Measurements from ENCODE around the gene TYMP. TPM values are rescaled to one million over a fixed set of nuclear protein-coding genes. Genes with fewer than 3 reads are reported as not detected.

TYMP gene, protein sequence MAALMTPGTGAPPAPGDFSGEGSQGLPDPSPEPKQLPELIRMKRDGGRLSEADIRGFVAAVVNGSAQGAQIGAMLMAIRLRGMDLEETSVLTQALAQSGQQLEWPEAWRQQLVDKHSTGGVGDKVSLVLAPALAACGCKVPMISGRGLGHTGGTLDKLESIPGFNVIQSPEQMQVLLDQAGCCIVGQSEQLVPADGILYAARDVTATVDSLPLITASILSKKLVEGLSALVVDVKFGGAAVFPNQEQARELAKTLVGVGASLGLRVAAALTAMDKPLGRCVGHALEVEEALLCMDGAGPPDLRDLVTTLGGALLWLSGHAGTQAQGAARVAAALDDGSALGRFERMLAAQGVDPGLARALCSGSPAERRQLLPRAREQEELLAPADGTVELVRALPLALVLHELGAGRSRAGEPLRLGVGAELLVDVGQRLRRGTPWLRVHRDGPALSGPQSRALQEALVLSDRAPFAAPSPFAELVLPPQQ
- 2.8 TPM for polyA plus RNA-seq (ENCODE audit: insufficient read length)

DNA sequence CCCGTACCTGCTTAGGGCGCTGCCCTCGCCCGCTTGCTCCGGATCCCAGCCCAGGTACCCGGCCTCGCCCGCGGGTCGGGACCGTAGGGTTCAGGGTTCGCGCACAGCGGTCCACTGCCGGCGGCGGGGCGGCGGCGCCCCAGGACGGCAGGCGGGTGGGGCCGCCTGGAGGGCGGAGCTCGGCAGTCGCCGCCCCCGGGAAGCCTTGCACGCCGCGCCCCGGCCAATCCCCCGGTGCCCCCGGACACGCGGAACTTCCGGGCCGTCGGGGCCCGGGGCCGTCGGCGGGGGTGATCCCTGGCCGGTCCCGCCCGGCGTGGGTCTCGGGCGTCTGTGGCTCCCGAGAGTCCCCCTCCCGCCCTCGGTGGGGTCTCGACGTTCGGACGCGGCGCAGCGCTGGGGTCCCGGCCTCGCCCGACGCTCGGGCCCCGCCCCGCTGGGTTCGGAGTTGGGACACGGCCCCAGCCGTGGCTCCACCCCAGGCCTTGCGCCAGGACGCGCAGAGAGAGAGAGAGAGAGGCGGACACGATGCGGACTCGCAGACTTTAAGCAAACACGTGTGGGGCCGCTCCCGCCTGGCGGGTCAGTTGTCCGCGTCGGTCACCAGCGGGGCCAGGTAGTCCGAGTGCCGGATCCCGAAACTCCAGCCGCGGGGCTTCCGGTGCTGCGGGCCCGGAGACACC lies at the start of gene TYMP:
Gene TYMP, minus strand, starts transcription at position 116 of the 683 bp plus-strand sequence. CDS start 303 bp downstream, outside the sequence.
- no peak for DNase-seq (ENCODE audit: low read depth)

DNA sequence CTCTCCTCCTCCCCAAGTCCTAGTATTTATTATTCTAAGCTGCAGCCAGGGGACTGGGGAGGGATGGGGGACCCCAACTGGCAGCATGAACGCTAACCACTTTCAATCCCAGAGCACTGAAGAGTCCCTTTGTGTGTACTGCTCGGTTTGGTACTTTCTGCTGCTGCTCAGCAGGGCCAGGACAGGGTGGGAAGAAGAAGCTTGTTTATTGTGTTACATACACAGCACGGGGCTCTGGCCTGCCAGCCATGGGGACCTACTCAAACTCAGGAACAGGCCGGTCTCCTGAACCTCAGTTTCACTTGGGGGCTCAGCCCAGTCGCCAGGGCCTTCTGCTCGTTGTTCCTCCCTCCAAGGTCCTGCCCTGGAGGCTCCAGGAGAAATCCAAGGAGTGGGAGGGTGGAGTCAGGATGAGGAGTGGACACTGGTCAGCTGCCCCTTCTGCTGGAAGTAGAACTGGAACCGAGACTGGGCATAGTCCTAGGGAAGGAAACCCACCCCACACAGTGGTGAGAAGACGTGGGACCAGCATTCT lies 49.0 kb upstream of the TYMP start:
- DNase-seq (ENCODE audit: low read depth) = no peak

DNA sequence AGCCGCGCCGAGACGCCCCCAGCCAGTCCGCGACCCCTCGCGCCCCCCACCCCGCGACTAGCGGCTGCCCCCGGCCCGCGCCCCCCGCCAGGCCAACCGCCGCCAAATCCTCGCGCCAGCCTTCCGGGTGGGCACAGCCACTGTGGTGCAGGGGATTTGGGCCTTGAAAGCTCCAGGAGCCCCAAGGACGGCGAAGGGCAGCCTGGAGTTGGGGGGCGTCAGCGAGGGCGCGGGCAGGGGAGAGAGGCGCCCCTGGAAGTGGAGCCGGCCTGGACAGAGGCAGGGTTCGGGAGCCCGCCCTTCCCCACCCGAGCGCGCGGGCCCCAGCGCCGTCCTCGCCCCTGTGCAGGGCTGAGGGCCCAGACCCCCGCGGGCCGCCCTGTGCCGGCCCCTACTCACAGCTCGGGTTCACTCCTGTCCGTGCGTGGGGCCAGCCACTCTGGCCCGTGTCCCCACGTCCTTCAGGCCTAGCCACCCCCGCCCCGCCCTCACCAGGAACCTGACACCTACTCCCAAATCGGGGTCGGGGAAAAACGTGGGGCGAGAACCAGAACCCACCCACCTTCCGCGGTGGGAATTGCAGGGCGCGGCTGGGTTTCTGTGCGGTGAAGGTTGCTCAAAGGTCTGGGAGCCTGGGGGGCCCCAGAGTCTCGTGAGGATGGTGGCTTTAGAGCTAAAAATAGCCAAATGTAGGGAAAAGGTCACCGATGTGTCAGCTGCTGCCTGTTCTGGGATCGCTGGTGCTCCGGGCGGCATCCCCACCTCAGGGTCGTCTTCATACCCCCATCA lies 48.4 kb upstream of the TYMP start, which contains the start of gene CPT1B:
Gene CPT1B, minus strand, starts transcription at position 441 of the 789 bp plus-strand sequence. CDS start 512 bp downstream, outside the sequence.
- no peak for DNase-seq (ENCODE audit: low read depth)

DNA sequence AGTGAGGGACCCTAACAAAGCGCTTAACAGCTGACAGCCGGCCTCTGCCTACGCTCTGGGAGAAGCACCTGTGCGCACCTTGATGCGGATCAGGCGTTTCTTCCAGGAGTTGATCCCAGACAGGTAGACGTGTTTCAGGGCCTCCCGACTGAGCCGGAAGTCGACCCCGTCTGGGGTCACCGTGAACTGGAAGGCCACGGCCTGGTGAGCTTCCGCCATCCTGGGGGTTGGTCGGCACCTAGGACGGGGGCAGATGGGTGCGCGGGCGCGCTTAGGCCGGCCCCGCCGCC lies 47.8 kb upstream of the TYMP start:
- DNase-seq (ENCODE audit: low read depth) = no peak

DNA sequence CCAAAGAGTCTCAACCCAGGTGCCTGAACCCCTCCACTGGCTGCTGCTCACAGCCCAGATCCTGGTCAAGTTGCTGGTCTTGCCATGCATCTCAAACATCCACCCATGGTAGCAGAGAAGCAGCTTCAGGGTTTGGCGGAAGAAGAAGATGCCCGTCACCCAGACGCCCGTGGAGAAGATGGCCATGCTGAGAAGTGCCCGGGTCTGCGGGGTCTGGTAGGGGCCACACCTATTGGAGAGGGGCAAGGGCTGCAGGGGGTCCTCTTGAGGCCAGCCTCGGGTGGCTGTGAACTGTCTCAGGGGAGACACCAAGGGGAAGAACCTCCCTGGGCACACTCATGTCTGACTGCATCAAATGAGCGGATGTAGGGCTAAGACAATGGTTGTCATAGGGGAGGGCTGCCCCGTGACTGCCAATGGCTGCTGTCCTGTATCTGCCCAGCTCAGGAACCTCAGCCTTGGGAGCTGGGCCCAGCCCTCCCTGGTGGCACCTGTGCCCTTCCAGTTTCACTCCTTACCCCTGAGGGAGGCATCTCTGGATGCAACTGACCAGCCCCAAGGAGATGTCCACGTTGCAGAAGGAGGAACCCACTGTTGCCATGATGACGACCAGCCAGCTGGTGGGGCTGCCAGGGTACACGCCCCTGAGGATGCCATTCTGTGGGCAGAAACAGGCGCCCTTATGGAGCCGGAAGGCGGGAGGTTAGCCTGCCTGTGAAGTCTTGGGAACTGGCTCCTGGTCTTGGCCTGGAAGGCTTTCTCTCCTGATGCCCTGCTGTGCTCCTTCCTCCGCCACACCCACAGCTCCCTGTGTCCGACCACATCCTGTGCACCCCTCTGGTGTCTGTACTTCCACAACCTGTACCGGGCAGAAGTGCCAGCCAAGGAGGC lies 47.2 kb upstream of the TYMP start:
- DNase-seq (ENCODE audit: low read depth) = no peak

DNA sequence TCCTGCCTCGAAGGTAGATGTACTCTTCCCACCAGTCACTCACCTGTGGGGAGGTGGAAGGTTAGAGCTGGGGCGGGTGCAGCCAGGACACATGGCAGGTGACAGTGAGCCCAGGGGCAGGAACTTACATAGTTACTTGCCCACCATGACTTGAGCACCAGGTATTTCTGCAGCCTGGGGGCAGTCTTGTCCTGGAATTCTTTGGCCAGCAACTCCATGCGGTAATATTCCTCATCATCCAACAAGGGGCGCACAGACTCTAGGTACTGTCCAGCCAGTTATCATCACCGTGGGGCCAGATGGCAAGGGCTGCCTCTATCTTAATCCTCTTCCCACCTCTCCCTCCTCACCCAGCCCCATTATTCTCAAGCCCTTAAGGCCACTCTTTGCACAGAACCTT lies 46.3 kb upstream of the TYMP start:
- no peak for DNase-seq (ENCODE audit: low read depth)

DNA sequence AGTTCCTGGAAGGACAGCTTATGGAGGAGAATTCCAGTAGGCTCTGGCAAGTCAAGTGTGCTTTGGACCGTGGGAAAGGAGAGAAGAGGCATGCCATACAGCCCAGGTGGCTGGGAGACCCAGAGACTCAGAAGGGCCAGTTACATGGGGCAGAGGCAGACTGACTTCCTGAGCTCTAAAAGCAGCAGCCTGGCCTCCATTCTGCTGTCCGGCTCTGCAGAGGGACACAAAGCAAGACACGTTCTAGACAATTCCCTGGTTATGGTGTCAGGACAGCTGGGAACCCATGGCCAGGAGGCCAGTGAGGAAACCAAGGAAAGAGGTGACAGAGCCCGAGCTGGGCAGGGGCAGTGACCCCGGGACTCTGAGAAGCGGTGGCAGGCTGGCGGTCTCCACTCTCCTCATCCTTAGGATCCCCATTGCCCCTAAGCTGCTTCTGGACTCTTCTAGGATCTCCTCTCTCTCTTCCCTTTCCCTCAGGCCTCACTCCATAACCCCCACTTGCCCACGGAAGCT lies 45.7 kb upstream of the TYMP start:
- DNase-seq (ENCODE audit: low read depth) = no peak

DNA sequence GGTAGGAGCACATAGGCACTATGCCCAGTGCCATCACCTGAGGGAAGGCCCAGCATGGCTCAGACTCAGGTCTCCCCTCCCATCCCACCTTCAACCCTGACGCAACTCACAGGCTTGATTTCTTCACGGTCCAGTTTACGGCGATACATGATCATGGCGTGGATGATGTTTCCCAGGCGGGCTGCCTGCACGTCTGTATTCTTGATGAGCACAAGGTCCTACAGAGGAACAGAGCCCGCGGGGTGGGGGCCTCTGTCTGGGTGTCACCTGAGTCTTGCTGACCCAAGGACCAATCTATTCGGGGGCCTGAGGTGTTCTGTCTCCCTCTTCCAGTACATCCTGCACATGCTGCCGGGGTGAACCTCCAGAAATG lies 44.6 kb upstream of the TYMP start:
- no peak for DNase-seq (ENCODE audit: low read depth)

DNA sequence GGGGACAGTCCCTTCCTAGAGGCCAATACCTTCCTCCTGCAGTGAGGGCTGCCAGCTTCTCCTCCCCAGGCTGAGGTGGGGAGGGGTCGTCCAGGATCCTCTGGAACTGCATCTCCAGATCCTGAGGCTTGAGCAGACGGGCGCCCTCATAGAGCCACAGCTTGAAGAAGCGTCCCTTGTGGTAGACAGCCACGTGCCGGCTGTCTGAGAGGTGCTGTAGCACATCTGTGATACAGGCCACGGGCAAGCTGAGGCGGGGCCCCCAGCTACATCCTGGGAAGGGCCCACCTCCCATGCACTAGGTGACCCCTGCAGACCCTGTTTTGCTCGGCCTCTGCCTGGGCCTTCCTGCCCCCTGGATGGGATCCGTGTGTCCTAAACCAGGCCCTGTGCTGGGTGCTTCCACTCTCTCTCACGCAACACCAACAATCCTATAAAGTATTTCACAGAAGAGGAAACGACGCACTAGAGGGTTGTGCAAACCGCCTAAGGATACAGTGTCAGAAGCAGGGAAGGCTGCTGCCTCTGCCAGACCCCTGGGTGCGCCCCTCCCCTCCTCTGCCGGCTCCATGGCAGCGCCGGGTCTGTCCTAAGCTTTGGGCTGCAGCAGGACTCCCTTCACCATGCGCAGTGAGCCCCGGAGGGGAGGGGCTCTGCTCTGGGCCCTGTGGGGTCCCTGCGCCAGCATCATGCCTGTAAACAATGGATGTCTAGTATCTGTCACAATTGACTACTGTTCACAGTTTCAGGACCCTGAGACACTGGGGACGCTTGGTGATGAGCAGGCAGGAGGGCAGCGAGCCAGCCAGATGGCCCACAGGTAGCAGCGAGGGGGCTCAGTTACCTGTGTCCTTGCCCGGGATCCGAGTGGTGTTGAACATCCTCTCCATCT lies 43.9 kb upstream of the TYMP start:
- DNase-seq (ENCODE audit: low read depth) = no peak

DNA sequence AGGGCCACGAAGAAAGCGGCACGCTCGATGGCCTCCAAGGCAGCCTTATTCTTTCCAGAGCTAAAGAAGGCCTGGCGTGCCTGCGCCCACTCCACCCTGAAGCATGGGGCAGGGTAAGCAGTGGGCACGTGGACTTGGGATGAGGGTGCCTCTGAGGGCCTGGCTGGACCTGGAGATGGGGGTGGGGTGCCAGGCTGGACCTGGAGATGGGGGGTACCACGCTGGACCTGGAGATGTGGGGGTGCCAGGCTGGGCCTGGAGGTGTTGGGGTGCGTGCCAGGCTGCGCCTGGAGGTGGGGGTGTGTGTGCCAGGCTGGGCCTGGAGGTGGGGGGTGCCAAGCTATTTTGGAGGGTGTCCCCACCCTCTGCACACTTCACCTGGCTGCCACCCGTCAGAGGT lies 43.2 kb upstream of the TYMP start:
- DNase-seq (ENCODE audit: low read depth) = no peak

DNA sequence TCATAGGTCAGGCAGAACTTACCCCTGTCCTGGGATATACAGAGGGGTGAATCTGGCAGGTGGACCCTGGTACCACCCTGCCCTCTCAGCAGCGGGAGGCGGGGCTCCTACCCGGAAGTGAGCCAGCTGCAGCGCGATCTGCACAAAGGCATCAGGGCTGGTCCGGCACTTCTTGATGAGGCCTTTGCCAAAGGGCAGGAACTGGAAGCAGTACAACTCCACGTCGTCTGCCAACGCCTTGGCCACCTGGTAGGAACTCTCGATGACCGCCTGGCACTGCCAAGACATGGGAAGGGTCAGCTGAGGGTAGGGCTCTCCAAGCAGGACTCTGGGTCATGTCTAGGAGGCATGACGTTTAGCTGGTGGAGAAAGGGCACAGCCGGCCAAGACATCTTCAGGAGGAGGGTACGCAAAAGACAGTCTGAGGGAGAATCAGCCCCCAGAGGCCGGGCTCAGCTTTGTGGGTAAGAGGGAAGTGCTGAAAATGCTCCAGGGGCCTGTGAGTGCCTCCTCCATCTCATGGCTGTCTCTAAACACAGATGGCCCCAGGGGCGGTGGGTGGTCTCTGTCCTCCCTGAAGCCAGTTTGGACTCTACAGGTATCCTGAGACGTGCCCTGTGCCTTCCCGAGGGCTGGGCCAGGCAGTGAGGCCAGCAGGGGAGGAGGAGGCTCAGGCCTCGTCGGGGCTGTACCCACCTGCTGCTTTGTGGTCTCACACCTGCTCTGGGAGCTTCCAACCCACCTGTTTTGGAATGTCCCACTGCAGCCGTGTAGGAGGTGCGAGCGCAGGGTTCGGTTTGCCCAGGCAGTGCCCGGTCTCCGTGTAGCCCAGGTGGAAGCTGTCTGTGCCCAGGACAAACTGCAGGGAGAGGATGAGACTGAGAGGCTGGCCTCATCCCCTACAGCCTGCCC lies 41.7 kb upstream of the TYMP start:
- no peak for DNase-seq (ENCODE audit: low read depth)

DNA sequence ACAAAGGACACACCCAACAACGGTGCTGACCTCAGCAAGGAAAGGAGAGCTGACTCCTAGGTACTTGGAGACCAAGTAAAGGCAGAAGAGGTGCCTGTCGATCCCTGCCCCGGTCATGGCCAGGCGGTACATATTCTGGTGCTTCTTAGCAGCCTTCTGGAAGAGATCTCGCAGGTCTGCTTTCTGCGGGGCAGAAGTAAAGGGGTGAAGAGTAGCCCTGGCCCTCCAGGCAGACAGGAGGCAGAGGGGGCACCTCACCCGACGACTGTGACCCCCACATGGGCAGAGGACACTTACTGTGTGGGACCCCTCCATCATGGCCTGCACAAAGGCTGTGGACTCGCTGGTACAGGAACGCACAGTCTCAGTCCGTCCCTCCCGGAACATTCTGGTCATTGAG lies 41.0 kb upstream of the TYMP start:
- no peak for DNase-seq (ENCODE audit: low read depth)

DNA sequence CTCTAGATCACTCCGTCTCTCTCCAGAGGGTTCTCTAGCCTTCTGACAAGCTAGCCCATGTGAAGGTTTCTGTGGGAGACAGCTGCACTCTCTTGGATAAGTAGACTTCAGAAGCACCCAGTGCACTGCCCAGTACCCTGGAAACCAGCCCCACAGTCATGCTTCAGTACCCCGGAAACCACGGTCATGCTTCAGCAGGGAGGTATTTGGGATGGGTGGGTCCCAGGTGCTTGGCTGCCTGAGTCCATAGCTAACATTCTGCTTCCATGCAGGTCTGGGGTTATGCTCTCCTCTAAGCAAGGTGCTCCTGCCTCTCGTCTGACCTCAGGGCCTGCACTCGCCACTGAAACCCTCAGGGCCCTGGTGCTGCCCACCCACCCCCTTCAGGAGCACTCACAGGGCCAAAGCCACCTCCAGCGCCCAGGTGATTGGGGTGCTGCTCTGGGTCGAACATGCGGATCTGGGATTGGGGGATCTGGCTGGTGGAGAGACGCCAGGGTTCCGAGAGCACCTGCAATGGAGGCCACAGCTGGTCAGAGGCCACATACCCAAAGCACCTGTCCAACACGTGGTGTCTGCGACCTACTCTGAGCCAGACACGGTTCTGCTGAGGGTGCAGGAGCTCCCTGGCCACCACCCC lies 40.2 kb upstream of the TYMP start:
- DNase-seq (ENCODE audit: low read depth) = no peak

DNA sequence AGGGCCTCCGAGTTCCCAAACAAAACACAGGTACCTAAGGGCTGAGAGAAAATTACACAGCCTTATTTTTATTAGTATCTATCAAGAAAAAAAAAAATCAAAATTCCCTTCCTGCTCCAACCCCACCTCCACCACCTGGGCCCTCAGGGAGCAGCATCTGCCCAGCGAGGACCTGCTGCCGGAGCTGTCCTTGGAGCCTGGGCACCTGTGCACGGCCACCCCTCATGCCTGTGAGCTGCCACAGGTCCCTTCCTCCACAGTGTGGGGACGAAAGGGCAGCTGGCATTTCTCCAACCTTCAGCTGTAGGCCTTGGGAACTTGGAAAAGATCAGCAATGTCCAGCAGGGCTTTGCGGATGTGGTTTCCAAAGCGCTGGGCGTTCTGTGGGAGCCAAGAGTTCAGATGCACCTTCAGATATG lies 39.2 kb upstream of the TYMP start:
- no peak for DNase-seq (ENCODE audit: low read depth)

DNA sequence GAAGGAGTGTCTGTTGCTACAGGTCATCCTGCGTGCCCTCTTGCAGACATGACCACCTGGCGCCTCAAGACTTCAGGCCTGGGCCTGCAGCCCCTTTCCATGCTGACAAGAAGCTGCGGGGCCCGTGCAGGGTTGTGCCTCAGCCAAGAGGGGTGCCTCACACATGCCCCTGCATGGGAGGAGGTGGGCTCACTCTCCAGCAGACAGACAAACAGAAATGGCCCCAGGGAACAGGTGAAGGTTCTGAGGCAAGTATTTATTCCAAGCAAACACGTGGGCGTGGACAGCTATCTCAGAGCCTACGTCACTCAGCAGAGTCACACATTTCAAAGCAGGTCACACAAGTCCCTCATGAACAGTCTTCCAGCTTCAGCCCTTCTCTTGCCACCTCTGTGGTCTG lies 38.8 kb upstream of the TYMP start:
- no peak for DNase-seq (ENCODE audit: low read depth)

DNA sequence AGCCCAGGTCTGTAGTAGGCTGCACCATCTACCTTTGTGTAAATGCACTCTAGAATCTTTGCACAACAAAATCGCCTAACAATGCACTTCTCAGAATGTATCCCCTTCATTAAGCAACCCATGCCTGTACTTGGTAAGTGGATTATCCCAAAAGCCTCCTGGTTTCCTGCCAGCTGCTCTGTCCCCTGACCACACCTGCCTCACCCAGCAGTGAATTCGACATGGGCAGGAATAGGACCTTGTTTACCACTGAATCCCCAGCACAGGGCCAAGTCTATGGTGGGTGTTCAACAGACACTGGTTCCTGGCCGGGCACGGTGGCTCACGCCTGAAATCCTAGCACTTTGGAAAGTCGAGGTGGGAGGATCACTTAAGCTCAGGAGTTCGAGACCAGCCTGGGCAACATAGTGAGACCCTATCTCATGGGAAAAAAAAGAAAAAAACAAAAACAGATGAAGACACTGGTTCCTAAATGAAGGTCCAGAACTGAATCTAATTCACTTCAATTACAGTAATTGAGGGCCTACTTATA lies 38.0 kb upstream of the TYMP start:
- no peak for DNase-seq (ENCODE audit: low read depth)

DNA sequence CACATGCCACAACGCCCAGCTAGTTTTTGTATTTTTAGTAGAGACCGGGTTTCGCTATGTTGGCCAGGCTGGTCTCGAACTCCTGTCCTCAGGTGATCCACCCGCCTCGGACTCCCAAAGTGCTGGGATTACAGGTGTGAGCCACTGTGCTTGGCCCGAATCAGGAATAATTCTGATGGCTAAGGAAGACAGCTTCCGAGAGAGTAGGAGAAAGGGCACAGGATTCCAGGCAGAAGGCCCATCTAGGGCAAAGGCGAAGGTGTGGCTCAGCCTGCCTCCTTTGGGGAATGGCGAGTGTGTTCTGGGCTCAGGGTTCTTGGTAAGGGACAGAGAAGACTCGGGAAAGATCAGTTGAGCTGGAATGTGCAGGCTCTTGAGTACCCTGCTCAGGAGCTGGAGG lies 34.5 kb upstream of the TYMP start:
- DNase-seq (ENCODE audit: low read depth) = no peak

Measured in forelimb muscle (tissue), 1 donor.